ENCODE results near the gene DAPK1. TPM values are rescaled to one million over a fixed set of nuclear protein-coding genes. Genes with fewer than 3 reads are reported as not detected.

The DAPK1 gene
- total and polyA plus RNA-seq, 10 of the 15 experiments (the other 5 are each of a cell fraction or from before 2014, with no cell fraction given): 8.2 to 94.7 (median 51.6) TPM

GRCh38 chr9:87602933-87603643 is 105.4 kb downstream of the DAPK1 start (continued):
- TF ChIP-seq SUPT20H (IDR thresholded peaks at IDR 0.05; ENCODE audit: borderline replicate concordance, control insufficient read depth, low read depth, low read length) (no peak), ZNF207 (IDR thresholded peaks at IDR 0.05; ENCODE audit: borderline replicate concordance) (no peak), CHD1 (IDR thresholded peaks at IDR 0.05; ENCODE audit: low read depth, low read length) (no peak)

GRCh38 chr9:87603854-87604490 is 106.3 kb downstream of the DAPK1 start:
- TF ChIP-seq USF1 (IDR thresholded peaks at IDR 0.05; ENCODE audit: borderline replicate concordance, extremely low read length, insufficient read depth, low read depth, low read length): peak; percentile 11
- no peak for TF ChIP-seq TCF7 (IDR thresholded peaks at IDR 0.05; ENCODE audit: borderline replicate concordance)
- 0 out of 2 replicates have a peak, but pooled peaks have one; percentile 5 for TF ChIP-seq JUNB (IDR thresholded peaks at IDR 0.05)
- peak; percentile 17; the same call in 1 of the 2 replicates for TF ChIP-seq NFIC (IDR thresholded peaks at IDR 0.05; ENCODE audit: low read depth, low read length)
- peak; percentile 19; the same call in 1 of the 2 replicates for TF ChIP-seq RUNX3 (IDR thresholded peaks at IDR 0.05; ENCODE audit: low read length)
- FAIRE-seq (no peak), DNase-seq (ENCODE audit: low read depth, low spot score) (no peak), ATAC-seq (no peak)
- Histone ChIP-seq H3K79me2 (ENCODE audit: control insufficient read depth, insufficient read depth, low read length) (no peaks in the 10 kb centered on the region), H3K36me3 (ENCODE audit: control insufficient read depth in 2 of 2, insufficient read depth in 2 of 2, low read length in 1 of 2) (peaks cover 4 to 7% of the 10 kb centered on the region in 2 experiments; a peak in 2 of 4 replicates), H3K4me3 (no peak overlapping the region), H3K4me2 (ENCODE audit: control insufficient read depth, insufficient read depth) (no peak overlapping the region), H2AFZ (ENCODE audit: control insufficient read depth, low read depth, low read length) (no peak overlapping the region), H3K27ac (ENCODE audit: control insufficient read depth, insufficient read depth) (no peak overlapping the region), H3K27me3 (replicated peaks in 1 of 2; ENCODE audit: control insufficient read depth in 2 of 2, insufficient read depth in 2 of 2, low read length in 1 of 2) (no peaks in the 10 kb centered on the region), H3K4me1 (ENCODE audit: control insufficient read depth, insufficient read depth, low read length) (peaks cover 9% of the 10 kb centered on the region; the same call in 1 of the 2 replicates), H3K9me3 (replicated peaks; ENCODE audit: control insufficient read depth, insufficient read depth, low read length) (peaks cover 9% of the 10 kb centered on the region), H3K9ac (ENCODE audit: control insufficient read depth, insufficient read depth, low read length) (no peak overlapping the region), H4K20me1 (ENCODE audit: control insufficient read depth, insufficient read depth) (no peaks in the 10 kb centered on the region)
- WGBS (ENCODE audit: insufficient coverage, insufficient replicate concordance, low lambda C conversion rate, missing lambda C conversion rate): 63% methylated on average over 7 of the region's 7 CpGs
- SMC1A ChIA-PET (ENCODE audit: uncharacterized antibody, unreplicated experiment): no interaction called here
- RAD21 ChIA-PET (ENCODE audit: unreplicated experiment): no interaction called here
- no TSS peak for BruUV-seq (replicated peaks)
- CTCF ChIA-PET: no interaction called here
- in situ Hi-C loops (cut with MboI): no loop called here
- intact Hi-C loops (cut with micrococcal nuclease; ENCODE audit: unreplicated experiment): no loop called here
- POLR2A ChIA-PET: no interaction called here
